Measurements from ENCODE around the gene CHEK2.
"Not testable (repeated sequence)": the region's sequence is repeated elsewhere in the genome, so short reads cannot be mapped to it uniquely, and the experiment has no call there.

Gene CHEK2

DNA sequence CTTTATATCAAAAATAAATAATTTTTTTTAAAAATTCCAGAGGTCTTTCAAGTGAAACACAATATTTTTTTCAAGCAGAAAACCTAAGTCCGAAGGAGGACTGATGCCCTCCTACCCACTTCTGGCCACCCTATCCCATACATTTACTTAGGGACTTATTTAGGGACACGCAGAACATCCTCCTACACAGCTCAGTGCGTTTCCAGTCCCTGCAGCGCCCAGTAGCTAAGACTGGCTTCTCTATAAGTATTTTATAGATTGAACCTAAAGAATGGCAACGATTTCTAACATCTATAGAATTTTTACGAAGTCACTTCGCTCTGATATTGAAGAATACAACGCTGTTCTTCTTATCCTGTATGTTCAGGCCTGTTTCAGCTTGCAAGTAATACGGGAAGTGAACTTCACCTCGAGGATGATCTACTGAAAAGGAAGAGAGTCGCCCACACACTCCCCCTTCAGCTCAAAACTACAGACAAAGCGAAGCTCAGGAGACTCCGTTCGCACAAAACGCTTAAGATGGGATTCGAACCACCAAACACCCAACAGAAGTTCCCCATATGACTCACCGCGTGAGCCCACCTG lies 328 bp downstream of the CHEK2 start:
- no peak for DNase-seq

DNA sequence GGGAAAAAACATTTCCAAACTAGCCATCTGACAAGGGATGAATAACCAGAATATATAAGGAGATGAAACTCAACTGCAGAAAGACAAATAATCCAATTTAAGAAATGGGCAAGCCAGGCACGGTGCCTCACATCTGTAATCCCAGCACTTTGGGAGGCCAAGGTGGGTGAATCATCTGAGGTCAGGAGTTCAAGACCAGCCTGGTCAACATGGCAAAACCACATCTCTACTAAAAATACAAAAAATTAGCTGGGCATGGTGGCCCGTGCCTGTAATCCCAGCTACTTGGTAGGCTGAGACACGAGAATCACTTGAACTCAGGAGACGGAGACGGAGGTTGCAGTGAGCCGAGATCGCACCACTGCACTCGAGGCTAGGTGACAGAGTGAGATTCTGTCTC lies 2.7 kb downstream of the CHEK2 start:
- not testable (repeated sequence) for DNase-seq

DNA sequence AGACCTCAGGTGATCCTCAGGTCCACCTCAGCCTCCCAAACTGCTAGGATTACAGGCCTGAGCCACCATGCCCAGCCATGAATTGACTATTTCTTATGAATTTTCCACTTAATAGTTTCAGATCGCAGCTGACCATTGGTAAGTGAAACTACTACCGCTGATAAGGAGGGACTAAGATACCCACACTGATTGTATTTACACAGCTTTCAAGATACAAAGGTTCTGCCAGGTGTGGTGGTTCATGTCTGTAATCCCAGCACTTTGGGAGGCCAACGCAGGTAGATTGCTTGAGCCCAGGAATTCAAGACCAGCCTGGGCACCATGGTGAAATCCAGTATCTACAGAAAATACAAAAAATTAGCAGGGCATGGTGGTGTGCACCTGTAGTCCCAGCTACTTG lies 3.9 kb downstream of the CHEK2 start:
- DNase-seq, result no peak

- no peak for DNase-seq
Measured at GRCh38 chr22:28736301-28737155, 5.1 kb downstream of the CHEK2 start.

GRCh38 chr22:28734393-28734792 lies 7.2 kb downstream of the CHEK2 start:
- DNase-seq, result no peak

- DNase-seq, result no peak
Measured at GRCh38 chr22:28730179-28730578, 11.4 kb downstream of the CHEK2 start.

DNA sequence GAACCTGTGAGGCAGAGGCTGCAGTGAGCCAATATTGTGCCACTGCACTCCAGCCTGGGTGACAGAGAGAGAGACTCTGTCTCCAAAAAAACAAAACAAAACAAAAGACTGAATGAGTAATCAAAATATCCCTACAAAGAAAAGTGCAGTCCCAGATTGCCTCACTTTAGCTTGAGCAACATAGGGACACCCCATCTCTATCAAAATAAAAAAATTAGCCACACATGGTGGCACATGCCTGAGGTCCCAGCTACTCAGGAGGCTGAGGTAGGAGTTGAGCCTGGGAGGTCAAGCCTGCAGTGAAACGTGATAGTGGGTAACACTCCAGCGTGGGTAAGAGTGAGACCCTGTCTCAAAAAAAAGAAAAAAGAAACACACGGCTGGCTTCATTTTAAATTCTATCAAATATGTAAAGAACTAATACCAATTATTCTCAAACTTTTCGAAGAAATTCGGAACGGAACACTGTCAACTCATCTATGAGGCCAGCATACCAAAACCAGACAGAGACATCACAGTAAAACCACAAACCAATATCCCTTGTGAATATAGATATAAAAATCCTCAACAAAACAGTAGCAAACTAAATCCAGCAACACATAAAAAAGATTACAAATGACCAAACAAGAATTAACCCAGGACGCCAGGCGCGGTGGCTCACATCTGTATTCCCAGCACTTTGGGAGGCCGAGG lies 12.9 kb downstream of the CHEK2 start:
- DNase-seq, result no peak

- DNase-seq, result no peak
Measured at GRCh38 chr22:28728002-28728401, 13.6 kb downstream of the CHEK2 start.

DNA sequence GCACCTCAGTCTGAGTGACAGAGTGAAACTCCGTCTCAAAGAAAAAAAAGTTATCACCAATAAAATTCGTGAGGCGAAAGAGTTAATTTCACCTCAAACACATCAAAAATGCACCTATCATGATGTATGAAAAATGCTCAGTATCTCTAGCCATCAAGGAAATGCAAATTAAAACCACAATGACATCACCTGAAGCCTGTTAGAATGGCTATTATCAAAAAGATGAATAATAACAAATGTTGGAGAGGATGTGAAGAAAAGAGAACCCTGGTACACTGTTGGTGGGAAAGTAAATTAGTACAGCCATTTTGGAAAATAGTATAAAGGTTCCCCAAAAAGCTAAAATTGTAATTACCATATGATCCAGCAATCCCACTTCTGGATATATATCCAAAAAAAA lies 23.6 kb downstream of the CHEK2 start:
- no peak for DNase-seq

- DNase-seq, result peak; percentile 45
Measured at GRCh38 chr22:28716686-28717085, 24.9 kb downstream of the CHEK2 start.

DNA sequence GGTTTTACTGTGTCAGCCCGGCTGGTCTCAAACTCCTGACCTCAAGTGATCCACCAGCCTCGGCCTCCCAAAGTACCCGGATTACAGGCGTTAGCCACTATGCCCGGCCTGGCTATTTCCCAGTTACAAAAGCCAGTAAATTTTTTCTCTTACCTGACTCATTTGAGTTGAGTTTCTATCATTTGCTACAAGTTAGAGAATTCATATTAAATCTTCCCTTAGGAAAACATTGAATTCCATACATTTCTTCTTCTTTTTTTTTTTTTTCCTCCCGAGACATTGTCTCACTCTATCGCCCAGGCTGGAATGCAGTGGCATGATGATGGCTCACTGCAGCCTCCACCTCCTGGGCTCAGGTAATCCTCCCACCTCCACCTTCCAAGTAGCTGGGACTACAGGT lies 26.0 kb downstream of the CHEK2 start:
- DNase-seq, result peak; percentile 5

DNA sequence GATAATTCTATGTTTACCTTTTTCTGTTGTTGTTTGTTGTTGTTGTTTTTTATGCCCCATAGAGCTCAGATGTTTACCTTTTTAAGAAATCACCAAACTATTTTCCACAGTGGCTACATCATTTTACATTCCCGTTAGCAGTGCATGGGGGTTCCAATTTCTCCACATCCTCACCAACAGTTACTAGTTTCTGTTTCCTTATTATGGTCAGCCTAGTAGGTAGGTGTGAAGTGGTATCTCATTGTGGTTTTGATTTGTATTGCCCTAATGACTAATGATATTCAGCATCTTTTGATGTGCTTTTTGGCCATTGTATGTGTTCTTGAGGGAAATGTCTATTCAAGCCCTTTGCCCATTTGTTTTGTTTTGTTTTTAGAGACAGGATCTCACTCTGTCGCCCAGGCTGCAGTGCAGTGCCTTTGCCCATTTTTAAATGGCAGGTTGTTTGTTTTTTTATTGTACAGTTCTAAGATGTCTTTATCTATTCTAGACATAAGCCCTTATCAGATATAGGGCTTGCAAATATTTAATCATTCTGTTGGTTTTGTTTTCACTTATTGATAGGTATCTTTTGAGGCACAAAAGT lies 27.5 kb downstream of the CHEK2 start:
- DNase-seq, result no peak

- DNase-seq, result peak; percentile 96
Measured at GRCh38 chr22:28711820-28712777, 29.5 kb downstream of the CHEK2 start.

- no peak for DNase-seq
Measured at GRCh38 chr22:28711341-28711740, 30.3 kb downstream of the CHEK2 start.

DNA sequence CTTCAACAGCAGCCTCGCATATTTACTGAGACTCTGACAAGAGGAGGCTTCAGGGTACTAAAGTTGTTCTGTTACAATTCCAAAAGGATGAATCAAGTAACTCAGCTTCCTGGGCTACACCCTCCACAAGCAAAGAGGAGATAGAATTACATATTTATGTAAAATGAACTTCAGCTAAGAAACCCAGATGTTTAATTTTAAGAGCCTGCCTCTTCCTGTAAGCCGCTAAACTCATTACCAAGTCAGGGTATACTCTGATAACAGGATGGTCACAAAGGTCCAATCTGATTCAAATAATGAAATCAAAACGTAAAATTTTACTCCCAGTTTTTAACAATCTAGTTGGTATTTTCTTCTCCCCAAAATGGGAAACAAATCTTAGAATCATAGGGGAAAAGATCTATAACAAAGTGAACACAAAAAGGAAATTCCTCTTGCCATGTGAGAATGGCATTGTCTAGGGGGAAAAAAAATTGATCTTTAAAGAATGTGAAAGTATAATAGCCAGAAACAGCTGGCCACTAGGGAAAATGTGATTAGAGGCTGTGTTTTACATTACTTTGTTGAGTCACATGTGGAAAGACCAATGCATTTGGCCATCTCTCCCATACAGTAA lies 30.9 kb downstream of the CHEK2 start:
- DNase-seq, result peak; percentile 85

DNA sequence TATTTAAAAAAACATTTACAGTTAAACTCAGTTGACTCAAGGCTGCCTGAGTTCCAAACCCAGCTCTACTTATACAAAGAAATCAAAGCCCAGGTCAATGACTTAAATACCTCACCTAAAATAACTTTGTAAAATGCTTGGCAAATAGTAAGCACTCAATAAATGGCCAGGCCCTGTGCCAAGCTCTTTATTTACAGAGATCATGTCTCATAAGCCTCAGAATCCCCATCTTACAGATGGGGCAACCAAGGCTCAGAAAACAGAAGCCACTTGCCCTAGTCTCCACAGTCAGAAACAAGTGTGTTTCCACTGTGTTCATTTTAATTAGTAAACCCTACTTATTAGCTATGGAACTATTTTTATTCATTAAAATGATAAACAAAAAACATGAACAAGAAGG lies 31.5 kb downstream of the CHEK2 start:
- DNase-seq, result no peak

GRCh38 chr22:28706845-28707244 lies 34.8 kb downstream of the CHEK2 start:
- no peak for DNase-seq

- peak; percentile 16 for DNase-seq
Measured at GRCh38 chr22:28703436-28703835, 38.2 kb downstream of the CHEK2 start.

DNA sequence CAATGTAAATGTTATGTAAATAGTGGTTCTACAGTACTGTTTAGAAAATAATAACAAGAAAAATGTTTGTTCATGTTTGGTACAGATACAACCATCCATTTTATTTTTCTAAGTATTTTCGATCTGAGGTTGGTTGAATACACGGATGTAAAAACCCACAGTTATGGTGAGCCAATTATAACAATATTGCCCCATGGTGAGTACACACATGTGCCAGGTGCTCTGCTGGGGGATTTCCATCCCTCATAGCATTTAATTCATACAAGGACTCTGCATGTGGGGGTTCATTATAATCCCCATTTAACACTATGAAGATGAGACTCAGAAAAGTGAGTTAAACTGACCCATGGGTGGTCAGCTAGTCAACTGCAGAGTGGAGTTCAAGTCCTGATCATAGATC lies 38.7 kb downstream of the CHEK2 start:
- no peak for DNase-seq

- not testable (repeated sequence) for DNase-seq
Measured at GRCh38 chr22:28693041-28693760, 48.4 kb downstream of the CHEK2 start.

DNA sequence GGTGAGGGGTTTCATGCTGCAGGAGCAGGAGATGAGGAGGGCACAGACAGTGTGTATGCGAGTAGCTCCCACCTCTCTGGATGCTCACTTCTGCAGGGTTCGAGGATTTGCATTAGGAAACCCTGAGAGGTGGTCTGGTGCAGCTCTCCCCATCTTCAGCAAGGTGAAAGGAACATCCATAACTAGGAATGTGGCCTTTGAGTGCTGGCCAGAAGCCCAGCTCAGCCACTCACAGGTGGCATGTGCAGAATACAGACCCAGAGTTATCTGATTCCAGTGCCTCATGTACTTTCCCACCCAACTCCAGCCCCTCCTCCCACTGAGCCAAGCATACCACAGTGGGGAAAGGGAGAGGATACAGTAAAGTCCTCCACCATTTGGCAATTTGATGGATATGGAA lies 51.8 kb downstream of the CHEK2 start:
- DNase-seq, result not testable (repeated sequence)
